Inflammatory macrophage (primary cell): ENCODE measurements around the gene MAPRE2.
"Not testable (repeated sequence)": the region's sequence is repeated elsewhere in the genome, so short reads cannot be mapped to it uniquely, and the experiment has no call there.

Source experiments
- DNase-seq, 2 donors: peaks; one replicate each; pipeline ENCODE4 v3.0.0-alpha.2; 2020 to 2022

MAPRE2 gene

DNA sequence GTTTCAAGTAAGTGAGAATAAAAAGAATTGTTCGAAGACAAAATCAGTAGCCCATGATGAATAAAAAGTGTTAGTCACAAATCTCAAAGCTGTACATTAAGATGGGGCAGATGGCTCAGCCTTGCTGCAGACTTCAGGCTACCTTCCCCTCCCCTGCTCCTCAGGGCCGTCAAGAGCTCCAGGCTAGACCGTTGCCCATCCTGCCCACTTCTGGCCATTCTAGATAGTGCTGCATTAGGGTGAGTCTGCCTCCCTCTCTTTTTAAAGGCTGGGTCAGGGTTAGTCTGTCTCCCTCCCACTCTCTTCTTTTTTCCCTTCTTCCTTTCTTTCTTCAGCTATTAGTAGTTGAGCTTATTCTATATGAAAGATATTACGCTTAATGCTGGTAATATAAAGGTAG lies 86.0 kb downstream of the MAPRE2 start:
- no peak for DNase-seq

GRCh38 chr18:35128675-35129074 lies 87.5 kb downstream of the MAPRE2 start:
- DNase-seq: no peak

- no peak for DNase-seq
Observed at GRCh38 chr18:35130236-35130635, 89.0 kb downstream of the MAPRE2 start.

DNA sequence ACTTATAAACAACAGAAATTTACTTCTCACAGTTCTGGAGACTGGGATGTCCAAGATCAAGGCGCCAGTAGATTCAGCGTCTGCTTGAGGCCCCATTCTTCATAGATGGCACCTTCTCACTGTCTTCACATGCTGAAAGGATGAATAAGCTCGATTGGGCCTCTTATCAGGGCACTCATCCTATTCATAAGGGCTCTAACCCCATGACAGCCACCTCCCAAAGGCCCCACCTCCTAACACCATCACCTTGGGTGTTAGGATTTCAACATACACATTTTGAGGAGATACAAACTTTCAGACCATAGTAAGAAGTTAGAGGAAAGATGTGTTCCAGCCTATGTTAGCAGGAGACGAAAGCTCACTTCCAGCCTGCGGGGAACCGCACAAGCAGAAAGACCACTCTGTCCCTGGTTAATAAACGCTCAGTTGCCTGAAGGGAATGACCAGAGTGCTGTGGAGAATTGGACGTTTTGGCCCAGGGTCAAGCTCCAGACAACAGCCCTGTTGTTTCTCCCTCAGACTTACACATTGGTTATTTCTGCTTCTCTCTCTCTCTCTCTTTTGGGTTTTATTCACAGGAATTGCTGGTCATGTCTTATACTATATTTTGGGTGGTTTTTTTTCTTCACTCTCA lies 90.3 kb downstream of the MAPRE2 start:
- no peak for DNase-seq

- no peak for DNase-seq
Observed at GRCh38 chr18:35132021-35132902, 91.0 kb downstream of the MAPRE2 start.

DNA sequence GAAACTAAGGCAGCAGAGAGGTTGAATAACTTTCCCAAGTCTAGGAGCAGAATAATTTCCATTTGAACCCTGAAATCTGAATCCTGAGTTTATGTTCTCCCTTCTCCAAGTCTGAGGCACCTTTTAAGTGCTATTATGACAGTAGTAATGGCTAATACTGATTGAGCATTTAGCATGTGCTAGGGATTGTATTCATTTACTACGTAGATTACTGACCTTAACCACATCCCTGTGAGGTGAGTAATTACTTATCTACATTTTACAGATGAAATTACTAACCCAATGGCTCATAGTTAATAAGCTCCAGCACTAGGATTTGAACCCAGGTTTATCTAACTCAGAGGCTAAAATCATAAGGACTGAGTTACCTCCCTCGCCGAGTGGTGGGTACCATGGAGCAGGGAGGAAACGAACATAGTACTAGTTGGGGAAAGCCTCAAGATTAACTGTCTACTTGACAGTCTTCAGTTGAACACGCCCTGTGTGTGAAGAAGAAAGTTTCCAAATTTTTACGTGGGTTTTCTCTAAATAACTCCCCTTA lies 93.0 kb downstream of the MAPRE2 start:
- DNase-seq: no peak

DNA sequence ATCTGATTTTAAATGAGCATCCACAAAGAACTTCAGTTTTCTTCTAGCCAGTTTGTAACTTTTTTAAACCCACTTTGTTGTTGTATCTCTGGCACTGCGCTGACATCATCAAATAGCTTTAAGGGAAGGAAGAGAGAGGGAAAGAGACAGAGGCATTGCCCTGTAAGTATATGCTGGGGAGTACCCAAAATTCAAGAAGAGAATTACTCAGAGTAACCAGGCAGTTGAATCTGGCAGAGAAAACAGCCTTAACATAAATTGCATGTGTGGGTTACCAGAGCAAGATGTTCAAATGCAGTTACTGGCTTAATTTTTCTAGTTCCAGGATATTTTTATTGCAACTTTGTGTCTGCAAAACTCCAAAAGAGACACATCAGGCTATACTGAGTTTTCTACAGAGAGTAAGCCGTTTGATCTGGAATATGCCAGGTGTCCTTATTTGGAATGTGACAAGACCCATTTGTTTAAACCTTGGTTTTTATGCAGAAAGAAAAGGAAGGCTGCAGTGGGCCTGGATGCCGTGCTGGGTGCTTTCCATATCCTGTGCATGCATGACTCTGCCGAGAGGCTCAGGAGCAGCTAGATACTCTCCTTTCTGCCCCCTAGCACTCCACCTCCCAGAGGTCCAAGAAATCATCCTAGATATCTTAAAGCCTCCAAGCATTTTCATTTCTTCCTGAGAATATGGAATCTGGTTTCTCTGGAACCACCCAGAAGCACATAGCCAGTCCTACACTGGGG lies 93.7 kb downstream of the MAPRE2 start:
- DNase-seq: no peak

- no peak for DNase-seq
Observed at GRCh38 chr18:35136248-35136647, 95.0 kb downstream of the MAPRE2 start.

DNA sequence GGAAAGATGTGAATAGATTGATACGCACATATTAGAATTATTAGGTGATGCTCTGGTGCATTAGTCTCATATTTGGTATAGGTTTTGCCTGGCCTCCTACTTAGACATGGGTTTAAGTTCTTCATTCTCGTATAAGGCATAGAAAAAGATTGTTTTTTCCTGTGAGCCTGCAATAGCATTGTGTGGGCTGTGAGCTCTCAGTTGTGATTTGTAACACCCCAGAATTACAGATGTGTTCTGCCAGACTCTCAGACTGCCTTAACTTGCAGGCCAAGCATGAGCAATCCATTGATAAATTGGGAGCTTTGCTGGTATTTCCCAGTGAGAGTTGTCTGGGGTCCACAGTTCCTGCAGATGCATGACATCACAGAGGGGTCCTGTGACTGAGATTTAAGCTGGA lies 95.7 kb downstream of the MAPRE2 start:
- DNase-seq: peak; percentile 21 to 46

DNA sequence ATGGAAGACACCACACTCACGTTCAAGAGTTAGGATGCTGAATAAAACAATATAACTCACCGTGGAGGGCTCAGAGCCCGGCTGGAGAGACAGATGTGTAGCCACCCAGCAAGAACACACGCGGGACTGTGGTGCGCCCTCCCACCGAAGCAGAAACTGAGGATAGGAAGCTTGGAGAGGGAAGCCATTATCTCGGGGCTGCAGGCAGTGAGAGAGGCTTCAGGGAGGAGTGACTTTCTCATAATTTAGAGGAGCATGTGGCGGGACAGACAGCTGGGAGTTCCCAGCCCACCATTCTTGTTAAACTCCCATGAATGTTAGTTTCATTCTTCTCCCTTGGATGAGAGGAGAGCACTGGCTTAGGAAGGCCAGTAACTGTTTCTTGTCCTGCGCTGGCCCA lies 96.4 kb downstream of the MAPRE2 start:
- no peak for DNase-seq

DNA sequence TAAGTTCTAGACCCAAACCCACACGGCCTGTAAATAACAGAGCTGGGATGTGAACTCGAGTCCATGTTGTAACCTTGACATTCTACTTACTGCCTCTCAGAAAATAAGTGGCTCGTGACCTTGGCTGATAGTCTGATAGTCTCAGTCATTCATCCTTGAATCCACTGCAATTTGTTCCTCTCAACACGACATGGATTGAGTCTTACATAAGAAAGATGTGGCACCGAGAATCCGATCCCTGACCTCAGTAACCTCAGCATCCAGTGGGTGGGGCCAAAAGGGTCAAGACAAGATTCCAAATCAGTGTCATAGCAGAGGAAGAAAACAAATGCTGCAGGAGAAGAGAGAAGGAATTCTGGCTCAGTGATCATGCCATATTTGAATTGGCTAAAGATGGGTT lies 97.6 kb downstream of the MAPRE2 start:
- DNase-seq: no peak

- DNase-seq: no peak
Observed at GRCh38 chr18:35139517-35139916, 98.3 kb downstream of the MAPRE2 start.

DNA sequence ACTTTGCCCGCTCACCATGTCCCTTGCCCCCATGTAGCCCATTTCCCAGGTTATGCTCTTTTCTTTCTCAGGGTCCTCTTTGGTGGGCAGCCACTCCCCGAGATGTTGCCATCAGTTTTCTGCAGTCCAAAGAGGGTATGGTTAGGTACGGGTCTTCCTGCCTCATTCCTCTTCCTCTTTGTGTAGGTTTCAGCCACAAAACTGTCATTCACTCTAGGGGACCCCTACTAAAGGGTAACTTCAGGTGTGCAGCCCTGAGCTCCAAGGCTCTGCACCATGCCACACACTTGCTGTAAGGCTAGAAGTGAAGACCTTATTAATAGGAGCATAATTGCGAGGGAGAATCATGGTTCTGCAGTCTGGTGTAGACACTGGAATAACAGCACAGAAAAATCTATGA lies 99.9 kb downstream of the MAPRE2 start:
- DNase-seq: no peak

- DNase-seq: no peak
Observed at GRCh38 chr18:35141567-35142274, 100.5 kb downstream of the MAPRE2 start.

GRCh38 chr18:35142275-35142615 lies 101.0 kb downstream of the MAPRE2 start:
- DNase-seq: peak; percentile 43 to 70

DNA sequence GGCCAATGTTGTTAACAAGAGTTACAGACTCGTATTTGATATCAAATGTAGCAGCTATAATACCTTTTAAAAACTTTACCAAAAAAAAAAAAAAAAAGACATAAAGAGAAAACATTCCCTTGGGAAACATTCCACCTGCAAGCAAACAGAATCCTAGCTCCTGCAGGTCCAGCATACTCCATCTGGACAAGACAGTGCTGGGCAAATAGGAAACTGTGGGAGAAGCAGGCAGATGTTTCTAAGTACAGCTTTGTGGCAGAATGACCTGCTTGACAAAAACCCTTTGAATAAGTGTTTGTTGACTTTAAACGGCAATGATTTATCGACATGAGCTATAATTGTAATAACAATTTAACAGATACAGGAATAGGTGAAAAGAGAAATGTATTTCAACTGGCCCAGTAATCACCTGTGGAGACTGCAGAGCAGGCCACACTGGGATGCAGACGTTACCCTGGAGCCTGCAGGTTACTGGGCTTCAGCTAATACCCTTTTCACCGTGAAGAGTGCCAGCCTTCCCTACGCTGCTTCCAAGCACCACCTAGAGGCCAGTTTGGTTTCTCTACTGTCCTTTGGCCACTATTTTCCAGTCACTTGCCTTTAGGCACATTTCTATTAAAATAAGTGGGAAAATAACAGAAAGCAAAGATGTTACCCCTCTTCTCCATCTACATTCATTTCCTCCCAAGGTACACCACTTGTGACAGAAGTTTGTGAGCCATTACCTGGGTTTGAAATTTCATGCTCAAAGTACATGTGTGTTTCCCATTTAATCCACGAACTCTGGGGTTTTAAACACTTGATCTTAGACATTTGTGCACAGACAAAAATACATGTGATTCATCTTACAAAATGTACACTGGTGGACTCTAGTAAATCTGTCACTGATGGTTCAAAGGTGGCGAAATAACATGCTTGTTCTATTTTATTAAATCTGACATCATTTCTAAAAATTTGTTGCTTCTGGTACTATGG lies 102.7 kb downstream of the MAPRE2 start:
- peak; percentile 38 to 45 for DNase-seq

DNA sequence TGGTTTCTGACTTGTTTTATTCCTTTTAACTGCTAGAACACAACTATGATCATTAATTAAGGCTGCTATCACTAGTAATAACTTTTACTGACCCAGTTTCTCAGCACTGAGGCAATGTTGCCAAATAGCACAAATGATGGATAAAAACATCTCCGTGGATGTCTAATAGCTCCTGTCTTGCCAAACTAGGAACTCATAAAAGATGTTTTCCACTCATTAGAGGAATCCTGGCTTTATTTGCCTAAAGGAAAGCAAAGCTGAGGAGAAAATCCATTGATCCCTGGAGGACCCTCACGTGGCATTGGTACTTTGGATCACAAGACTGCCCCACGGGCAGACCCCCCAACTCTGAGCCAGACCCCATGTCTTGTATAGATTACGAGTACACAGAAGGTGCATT lies 103.5 kb downstream of the MAPRE2 start:
- DNase-seq: no peak

GRCh38 chr18:35150195-35150594 lies 109.0 kb downstream of the MAPRE2 start:
- DNase-seq: not testable (repeated sequence)

- DNase-seq: peak; percentile 64 to 70
Observed at GRCh38 chr18:35153609-35154272, 112.5 kb downstream of the MAPRE2 start.

GRCh38 chr18:35155398-35156117 lies 114.3 kb downstream of the MAPRE2 start:
- no peak for DNase-seq
